HepG2 (cell line): ENCODE measurements around the gene GLO1. TPM values are rescaled to one million over a fixed set of nuclear protein-coding genes. Genes with fewer than 3 reads are reported as not detected.

ENCODE experiments used
- DMAP1 ChIP-seq: IDR thresholded peaks from 2 replicates; pipeline ENCODE4 v1.6.1; 2016
- FOXA3 ChIP-seq: IDR thresholded peaks from 2 replicates; pipeline ENCODE4 v1.6.1; 2016; ENCODE audit warnings: missing genetic modification reagents, missing compliant biosample characterization
- GATA4 ChIP-seq: sonication (generic); IDR thresholded peaks from 2 replicates; pipeline ENCODE4 v1.6.1; 2016; ENCODE audit warnings: antibody characterized with exemption, low read depth, borderline replicate concordance
- MBD4 ChIP-seq: IDR thresholded peaks from 2 replicates; pipeline ENCODE4 v1.6.1; 2012; ENCODE audit warnings: low read length, inconsistent platforms, borderline replicate concordance
- SMAD1 ChIP-seq: sonication (generic); formaldehyde crosslinking; IDR thresholded peaks from 2 replicates; pipeline ENCODE4 v1.4.0; 2020; ENCODE audit warnings: missing genetic modification reagents, low read depth, mild to moderate bottlenecking, borderline replicate concordance
- SPEN ChIP-seq: sonication (generic); formaldehyde crosslinking; IDR thresholded peaks from 2 replicates; pipeline ENCODE4 v1.5.1; 2020; ENCODE audit warnings: low read depth, mild to moderate bottlenecking, missing genetic modification reagents
- U2AF2 ChIP-seq: fragments of 200-400 bp; formaldehyde crosslinking; IDR thresholded peaks from 2 replicates; pipeline ENCODE4 v1.6.1; 2017; ENCODE audit warnings: low read depth, mild to moderate bottlenecking, low read length
- ZBTB10 ChIP-seq: sonication (generic); formaldehyde crosslinking; IDR thresholded peaks from 2 replicates; pipeline ENCODE4 v1.4.0; 2020; ENCODE audit warnings: missing genetic modification reagents, borderline replicate concordance
- ZNF18 ChIP-seq: sonication (generic); formaldehyde crosslinking; IDR thresholded peaks from 2 replicates; pipeline ENCODE4 v1.8.0; 2022; ENCODE audit warnings: mild to moderate bottlenecking, missing genetic modification reagents; ENCODE audit not compliant: insufficient replicate concordance
- ZNF276 ChIP-seq: sonication (generic); formaldehyde crosslinking; IDR thresholded peaks from 2 replicates; pipeline ENCODE4 v1.4.0; 2020; ENCODE audit warnings: mild to moderate bottlenecking, low read depth, missing genetic modification reagents
- ZNF557 ChIP-seq: sonication (generic); formaldehyde crosslinking; IDR thresholded peaks from 2 replicates; pipeline ENCODE4 v1.4.0; 2020; ENCODE audit warnings: missing genetic modification reagents
- ZNF589 ChIP-seq: sonication (generic); formaldehyde crosslinking; conservative IDR thresholded peaks from 2 replicates; pipeline ENCODE4 v1.8.0; 2022; ENCODE audit warnings: mild to moderate bottlenecking, moderate library complexity, missing genetic modification reagents
- ZNF674 ChIP-seq: sonication (generic); formaldehyde crosslinking; IDR thresholded peaks from 2 replicates; pipeline ENCODE4 v1.5.0; 2020; ENCODE audit warnings: low read depth, mild to moderate bottlenecking, missing genetic modification reagents
- ZNF710 ChIP-seq: sonication (generic); formaldehyde crosslinking; IDR thresholded peaks from 2 replicates; pipeline ENCODE4 v1.5.0; 2020; ENCODE audit warnings: mild to moderate bottlenecking, missing genetic modification reagents, borderline replicate concordance
- polyA plus RNA-seq, 8 experiments: library from polyadenylated mRNA; depleted of rRNA in 3 of 8; stranded (reverse) in 7 of 8; unstranded in 1 of 8; fragments of >200 nt; fragmentation: Illumina TruSeq in 4 of 8; extraction: Trizol in 4 of 8; gene quantifications; 2 replicates each; pipeline versions ENCODE4 v1.2.1 to v1.2.3, GENCODE V29; 2011 to 2016; ENCODE audit warnings: low read depth in 4 of 8, missing spikeins in 1 of 8, mixed read lengths in 1 of 8; ENCODE audit not compliant: insufficient read depth in 1 of 8
- total RNA-seq, 5 experiments: library from RNA; depleted of rRNA; stranded (reverse); fragments of >200 nt; fragmentation: Illumina TruSeq; extraction: Trizol; gene quantifications; 2 replicates each; pipeline ENCODE4 v1.2.3, GENCODE V29; 2016; ENCODE audit warnings: low read depth in 1 of 5
- TF ChIP-seq, protein P1 (sequence below): sonication (generic); formaldehyde crosslinking; IDR thresholded peaks from 2 replicates; pipeline ENCODE4 v1.5.0; 2020; ENCODE audit warnings: missing genetic modification reagents
- TF ChIP-seq, protein P2 (sequence below): sonication (generic); formaldehyde crosslinking; IDR thresholded peaks from 2 replicates; pipeline ENCODE4 v1.4.0; 2020; ENCODE audit warnings: low read depth, mild to moderate bottlenecking, missing genetic modification reagents

GLO1 gene
- total and polyA plus RNA-seq, 2 of the 13 experiments (the other 11 are each of a cell fraction or from before 2014, with no cell fraction given) = 77.1 to 177 TPM

GRCh38 chr6:38639498-38640215 lies 63.3 kb downstream of the GLO1 start, which contains the start of gene BTBD9 (continued):
- TF ChIP-seq SMAD1 (CRISPR knock-in tag) (peak; percentile 39; the same call in 1 of the 2 replicates), MBD4 (no peak), ZNF557 (no peak), FOXA3 (CRISPR knock-in tag) (no peak), ZNF589 (no peak), SPEN (CRISPR knock-in tag) (peak; percentile 90), ZBTB10 (CRISPR knock-in tag) (no peak), ZNF18 (no peak), ZNF674 (CRISPR knock-in tag) (0 out of 2 replicates have a peak, but pooled peaks have one; percentile 64), DMAP1 (peak; percentile 1; the same call in 1 of the 2 replicates), ZNF710 (no peak), GATA4 (no peak), U2AF2 (no peak), ZNF276 (peak; percentile 21; the same call in 1 of the 2 replicates)
- TF ChIP-seq, protein P1, sequence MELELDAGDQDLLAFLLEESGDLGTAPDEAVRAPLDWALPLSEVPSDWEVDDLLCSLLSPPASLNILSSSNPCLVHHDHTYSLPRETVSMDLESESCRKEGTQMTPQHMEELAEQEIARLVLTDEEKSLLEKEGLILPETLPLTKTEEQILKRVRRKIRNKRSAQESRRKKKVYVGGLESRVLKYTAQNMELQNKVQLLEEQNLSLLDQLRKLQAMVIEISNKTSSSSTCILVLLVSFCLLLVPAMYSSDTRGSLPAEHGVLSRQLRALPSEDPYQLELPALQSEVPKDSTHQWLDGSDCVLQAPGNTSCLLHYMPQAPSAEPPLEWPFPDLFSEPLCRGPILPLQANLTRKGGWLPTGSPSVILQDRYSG = no peak
- TF ChIP-seq, protein P2, sequence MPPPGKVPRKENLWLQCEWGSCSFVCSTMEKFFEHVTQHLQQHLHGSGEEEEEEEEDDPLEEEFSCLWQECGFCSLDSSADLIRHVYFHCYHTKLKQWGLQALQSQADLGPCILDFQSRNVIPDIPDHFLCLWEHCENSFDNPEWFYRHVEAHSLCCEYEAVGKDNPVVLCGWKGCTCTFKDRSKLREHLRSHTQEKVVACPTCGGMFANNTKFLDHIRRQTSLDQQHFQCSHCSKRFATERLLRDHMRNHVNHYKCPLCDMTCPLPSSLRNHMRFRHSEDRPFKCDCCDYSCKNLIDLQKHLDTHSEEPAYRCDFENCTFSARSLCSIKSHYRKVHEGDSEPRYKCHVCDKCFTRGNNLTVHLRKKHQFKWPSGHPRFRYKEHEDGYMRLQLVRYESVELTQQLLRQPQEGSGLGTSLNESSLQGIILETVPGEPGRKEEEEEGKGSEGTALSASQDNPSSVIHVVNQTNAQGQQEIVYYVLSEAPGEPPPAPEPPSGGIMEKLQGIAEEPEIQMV (CRISPR knock-in tag) = no peak; the same call in 1 of the 2 replicates
